Cardiac muscle cell (in vitro differentiated cells and primary cell): ENCODE results near the gene PTPRC. TPM values are rescaled to one million over a fixed set of nuclear protein-coding genes. Genes with fewer than 3 reads are reported as not detected.

ENCODE experiments used
- DNase-seq, 2 donors: peaks; one replicate each; pipeline versions ENCODE4 v3.0.0 to v3.0.0-alpha.2; 2010 to 2017; ENCODE audit warnings: low read depth in 1 of 2, low spot score in 1 of 2
- H3K27ac ChIP-seq: fragments of 200-600 bp; sonication (generic); 2 replicates; pipeline ENCODE4 v1.5.1; 2016
- H3K27me3 ChIP-seq: fragments of 200-600 bp; sonication (generic); 2 replicates; pipeline ENCODE4 v1.6.0; 2016; ENCODE audit warnings: control low read depth
- H3K36me3 ChIP-seq: fragments of 200-600 bp; sonication (generic); 2 replicates; pipeline ENCODE4 v1.5.1; 2016; ENCODE audit warnings: control low read depth
- H3K4me1 ChIP-seq: fragments of 200-600 bp; sonication (generic); 2 replicates; pipeline ENCODE4 v1.8.1; 2017; ENCODE audit warnings: low read depth, mild to moderate bottlenecking, mixed run types
- H3K4me3 ChIP-seq: fragments of 200-600 bp; sonication (generic); 2 replicates; pipeline ENCODE4 v1.5.1; 2016; ENCODE audit warnings: mild to moderate bottlenecking
- H3K9me3 ChIP-seq: fragments of 200-600 bp; sonication (generic); 2 replicates; pipeline ENCODE4 v1.5.1; 2017; ENCODE audit warnings: low read depth, mild to moderate bottlenecking, control low read depth
- polyA plus RNA-seq: library from polyadenylated mRNA; unstranded; fragments of >200 nt; fragmentation: Nextera tagmentation; extraction: Ambion mirVana; gene quantifications from 2 replicates; pipeline ENCODE4 v1.2.1, GENCODE V29; 2016
- total RNA-seq: library from RNA; depleted of rRNA; stranded (reverse); fragments of >200 nt; gene quantifications from 2 replicates; pipeline ENCODE4 v1.2.3, GENCODE V29; 2016
- TF ChIP-seq, protein P1 (sequence below): IDR thresholded peaks from 2 replicates; pipeline ENCODE4 v1.5.1; 2012; ENCODE audit warnings: low read depth, mild to moderate bottlenecking, low read length

PTPRC gene
- total and polyA plus RNA-seq, 2 experiments from 2014 or later, result not detected

DNA sequence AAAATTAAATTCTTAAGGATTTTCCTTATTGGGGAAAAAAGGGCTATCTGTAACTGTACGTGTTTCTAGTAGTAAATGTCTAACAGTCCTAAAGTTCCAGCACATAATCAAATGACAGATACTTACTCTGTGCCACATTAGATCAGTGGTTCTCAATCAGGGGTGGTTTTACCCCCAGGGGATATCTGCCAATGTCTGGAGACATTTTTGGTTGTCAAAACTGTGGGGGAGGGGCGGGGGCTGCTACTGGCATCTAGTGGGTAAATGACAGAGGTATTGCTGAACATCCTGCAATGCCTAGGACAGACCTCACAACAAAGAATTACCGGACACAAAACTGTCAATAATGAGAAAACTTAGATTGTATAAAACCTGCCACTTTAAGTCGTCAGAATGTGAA lies 33.4 kb upstream of the PTPRC start:
- H3K4me1 ChIP-seq, result no peaks in the 10 kb centered on the region
- no peaks in the 10 kb centered on the region for H3K36me3 ChIP-seq
- TF ChIP-seq, protein P1, sequence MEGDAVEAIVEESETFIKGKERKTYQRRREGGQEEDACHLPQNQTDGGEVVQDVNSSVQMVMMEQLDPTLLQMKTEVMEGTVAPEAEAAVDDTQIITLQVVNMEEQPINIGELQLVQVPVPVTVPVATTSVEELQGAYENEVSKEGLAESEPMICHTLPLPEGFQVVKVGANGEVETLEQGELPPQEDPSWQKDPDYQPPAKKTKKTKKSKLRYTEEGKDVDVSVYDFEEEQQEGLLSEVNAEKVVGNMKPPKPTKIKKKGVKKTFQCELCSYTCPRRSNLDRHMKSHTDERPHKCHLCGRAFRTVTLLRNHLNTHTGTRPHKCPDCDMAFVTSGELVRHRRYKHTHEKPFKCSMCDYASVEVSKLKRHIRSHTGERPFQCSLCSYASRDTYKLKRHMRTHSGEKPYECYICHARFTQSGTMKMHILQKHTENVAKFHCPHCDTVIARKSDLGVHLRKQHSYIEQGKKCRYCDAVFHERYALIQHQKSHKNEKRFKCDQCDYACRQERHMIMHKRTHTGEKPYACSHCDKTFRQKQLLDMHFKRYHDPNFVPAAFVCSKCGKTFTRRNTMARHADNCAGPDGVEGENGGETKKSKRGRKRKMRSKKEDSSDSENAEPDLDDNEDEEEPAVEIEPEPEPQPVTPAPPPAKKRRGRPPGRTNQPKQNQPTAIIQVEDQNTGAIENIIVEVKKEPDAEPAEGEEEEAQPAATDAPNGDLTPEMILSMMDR, result no peak
- H3K9me3 ChIP-seq, result no peaks in the 10 kb centered on the region
- no peaks in the 10 kb centered on the region for H3K27me3 ChIP-seq
- H3K27ac ChIP-seq, result no peak overlapping the region
- no peak overlapping the region for H3K4me3 ChIP-seq
- no peak for DNase-seq

DNA sequence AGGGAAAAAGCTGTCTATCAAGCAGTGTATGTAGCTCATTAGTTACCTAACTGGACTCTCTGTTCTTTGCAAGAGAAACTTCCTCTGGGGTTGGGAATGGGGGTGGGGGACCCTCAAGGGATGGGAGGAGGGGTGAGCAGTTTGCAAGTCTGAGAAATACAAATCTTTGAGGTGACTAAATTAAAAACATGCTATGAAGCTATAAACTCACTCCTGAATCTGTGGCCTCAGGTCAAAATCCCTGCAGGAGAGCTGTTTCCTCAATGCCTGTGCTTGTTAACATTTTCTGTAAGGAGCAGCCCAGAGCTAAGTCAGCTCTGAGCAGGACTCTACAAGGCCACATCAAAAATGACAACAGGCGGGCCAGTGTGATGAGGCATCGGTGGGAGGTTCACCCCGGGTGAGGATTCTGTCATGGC lies 32.8 kb upstream of the PTPRC start:
- H3K36me3 ChIP-seq, result no peaks in the 10 kb centered on the region
- no peaks in the 10 kb centered on the region for H3K4me1 ChIP-seq
- TF ChIP-seq, protein P1, result no peak
- H3K9me3 ChIP-seq, result no peaks in the 10 kb centered on the region
- H3K27me3 ChIP-seq, result no peaks in the 10 kb centered on the region
- DNase-seq, result no peak
- H3K4me3 ChIP-seq, result no peak overlapping the region
- no peak overlapping the region for H3K27ac ChIP-seq

DNA sequence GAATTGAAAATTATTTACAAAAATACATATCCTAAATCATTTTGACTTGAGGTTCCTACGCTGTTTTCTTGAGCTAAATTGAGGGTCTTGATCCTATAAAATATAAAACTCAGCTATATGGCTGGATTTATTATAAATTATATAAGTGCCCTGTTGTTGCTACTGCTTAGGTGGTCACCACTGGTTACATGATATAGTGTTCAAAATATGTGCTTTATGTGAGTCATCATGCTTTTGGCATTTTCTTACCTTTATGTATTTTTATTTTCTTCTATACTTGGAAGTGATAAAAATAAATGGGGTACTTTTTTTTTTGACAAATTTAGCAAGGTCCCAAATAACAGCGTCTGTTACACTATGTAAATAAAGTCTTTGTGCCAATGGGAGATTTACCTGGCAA lies 31.1 kb upstream of the PTPRC start:
- Histone ChIP-seq H3K4me1 (no peaks in the 10 kb centered on the region), H3K4me3 (no peak overlapping the region), H3K9me3 (no peaks in the 10 kb centered on the region), H3K27me3 (no peaks in the 10 kb centered on the region), H3K36me3 (no peaks in the 10 kb centered on the region), H3K27ac (no peak overlapping the region)
- TF ChIP-seq, protein P1, result no peak
- DNase-seq, result no peak

DNA sequence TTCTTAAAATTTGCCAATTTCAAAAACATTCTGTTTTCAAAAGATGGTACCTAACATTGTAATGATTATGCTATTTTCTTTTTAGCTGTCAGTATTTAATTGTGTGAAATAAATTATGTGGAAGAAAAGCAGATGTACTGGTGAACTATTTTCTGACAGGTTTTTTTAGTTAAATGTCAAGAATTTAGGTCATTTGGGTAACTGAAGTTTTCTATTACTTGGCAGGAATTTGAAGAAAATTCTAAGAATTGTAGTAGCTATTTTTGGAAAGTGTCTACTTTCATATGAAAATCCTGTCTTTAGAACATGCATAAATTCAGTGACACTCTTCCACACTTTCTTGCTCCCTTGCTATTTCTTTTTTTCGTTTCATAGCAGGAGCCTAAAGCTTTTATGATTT lies 28.5 kb upstream of the PTPRC start:
- Histone ChIP-seq H3K9me3 (no peaks in the 10 kb centered on the region), H3K4me3 (no peak overlapping the region), H3K27ac (no peak overlapping the region), H3K36me3 (no peaks in the 10 kb centered on the region), H3K27me3 (no peaks in the 10 kb centered on the region), H3K4me1 (no peaks in the 10 kb centered on the region)
- DNase-seq, result no peak
- TF ChIP-seq, protein P1, result no peak

DNA sequence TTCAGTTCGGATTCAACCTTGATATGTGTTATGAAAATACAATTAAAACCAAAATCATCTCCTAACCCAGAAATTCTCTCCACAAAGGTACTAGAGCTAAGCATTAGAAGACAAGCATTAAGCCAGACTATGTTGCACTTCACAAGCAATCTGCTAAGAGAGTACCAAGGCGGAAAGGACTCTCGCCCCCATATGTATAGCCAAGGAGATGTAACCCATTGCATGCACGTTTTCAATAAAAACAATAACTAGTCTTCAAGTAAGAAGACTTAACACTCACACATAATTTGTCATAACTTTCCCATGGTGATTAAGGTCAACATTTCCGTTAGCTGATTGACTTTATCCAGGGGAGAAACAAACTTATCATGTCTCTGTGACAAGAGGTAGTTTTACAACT lies 27.6 kb upstream of the PTPRC start:
- Histone ChIP-seq H3K36me3 (no peaks in the 10 kb centered on the region), H3K27ac (no peak overlapping the region), H3K27me3 (no peaks in the 10 kb centered on the region), H3K4me3 (no peak overlapping the region), H3K4me1 (no peaks in the 10 kb centered on the region), H3K9me3 (no peaks in the 10 kb centered on the region)
- no peak for DNase-seq
- TF ChIP-seq, protein P1, result no peak
